Right lobe of liver (tissue), 6 donors: ENCODE data around the gene MRRF. TPM values are rescaled to one million over a fixed set of nuclear protein-coding genes. Genes with fewer than 3 reads are reported as not detected.
A peak's percentile ranks its signal among the peaks of the same experiment; 100 is the strongest.

Experiments
- ATAC-seq, 4 donors: fragments of 200-7000 bp; cut with Tn5 transposase; one replicate each; pipeline ENCODE4 v1.9.1; 2020; ENCODE audit warnings: mild to moderate bottlenecking in 4 of 4, moderate library complexity in 4 of 4
- DNase-seq, 3 donors: peaks; one replicate each; pipeline ENCODE4 v3.0.0-alpha.2; 2020
- H3K27ac ChIP-seq, 3 donors: fragments of 200-600 bp; one replicate each; pipeline ENCODE4 v1.8.0; 2022
- H3K27me3 ChIP-seq, 2 donors: fragments of 200-600 bp; one replicate each; pipeline ENCODE4 v1.8.0; 2022
- H3K36me3 ChIP-seq, 4 donors: fragments of 200-600 bp; sonication (generic) in 1 of 4; one replicate each; pipeline versions ENCODE4 v1.5.1 to v1.8.0; 2017 to 2022; ENCODE audit warnings: control low read depth in 1 of 4
- H3K4me1 ChIP-seq, 4 donors: fragments of 200-600 bp; sonication (generic) in 1 of 4; one replicate each; pipeline versions ENCODE4 v1.5.1 to v1.8.0; 2017 to 2022; ENCODE audit warnings: control low read depth in 1 of 4
- H3K4me3 ChIP-seq, 3 donors: fragments of 200-600 bp; one replicate each; pipeline ENCODE4 v1.8.0; 2022
- H3K9me3 ChIP-seq, 4 donors: fragments of 200-600 bp; sonication (generic) in 1 of 4; one replicate each; pipeline versions ENCODE4 v1.5.1 to v1.8.0; 2017 to 2022; ENCODE audit warnings: control low read depth in 1 of 4
- CTCF ChIP-seq, 4 donors: fragments of 200-600 bp in 3 of 4; fragments of 450-650 bp in 1 of 4; IDR thresholded peaks; one replicate each; pipeline versions ENCODE4 v1.5.1 to v1.8.0; 2016 to 2022; ENCODE audit warnings: antibody characterized with exemption in 4 of 4, mild to moderate bottlenecking in 2 of 4
- POLR2A ChIP-seq: fragments of 450-650 bp; IDR thresholded peaks from one replicate; pipeline ENCODE4 v1.6.1; 2017; ENCODE audit warnings: antibody characterized with exemption, mild to moderate bottlenecking
- WGBS: methylation state at CpG from one replicate; pipeline ENCODE4 v1.1.6; 2018; ENCODE audit warnings: low coverage, low lambda C conversion rate; ENCODE audit not compliant: insufficient coverage; ENCODE audit errors: missing lambda C conversion rate; 5-methylcytosine and 5-hydroxymethylcytosine counted together
- intact Hi-C, 2 donors: fragments of 100-400 bp; cut with DNase I; formaldehyde crosslinking; loops; one replicate each; pipeline versions ENCODE4 v1.11.2 to v1.14.1; 2022
- total RNA-seq, 6 experiments: library from RNA; depleted of rRNA in 2 of 6; stranded (reverse); fragments of >200 nt in 2 of 6; fragmentation: NEBNext Ultra II Directional in 3 of 6; extraction: Animal tissue kit (Norgen Biotek cat#: 25700) in 3 of 6; gene quantifications; one replicate each; pipeline versions ENCODE4 v1.1.0 to v1.2.4, GENCODE V29; 2016 to 2023
- donor health status: DM: no; HTN: yes; CAD: no.
- donor health status: DM: no; HTN: no; CAD: no.
- donor health status: DM: no; HTN: no; CAD: no.
- donor health status: DM: no; HTN: yes; CAD: no.
- donor health status: DM: no; HTN: yes; CAD: no.

Gene MRRF
- total RNA-seq, 6 experiments from 2014 or later, result 17.4 to 34.0 (median 22.6) TPM

- H3K4me1 ChIP-seq, result peaks cover 0 to 15% (median 0%) of the 10 kb centered on the region in 4 donors
- H3K9me3 ChIP-seq, result no peaks in the 10 kb centered on the region
- H3K27me3 ChIP-seq, result no peaks in the 10 kb centered on the region
- DNase-seq (no peak), ATAC-seq (no peak)
- intact Hi-C loops, result no loop called here
- WGBS, result 100% methylated on average over 1 of the region's 8 CpGs
- H3K4me3 ChIP-seq, result no peak overlapping the region
- no peak for TF ChIP-seq POLR2A
- no peak for TF ChIP-seq CTCF (IDR thresholded peaks at IDR 0.05)
- no peak overlapping the region for H3K27ac ChIP-seq
- no peaks in the 10 kb centered on the region for H3K36me3 ChIP-seq
These were observed 107.2 kb downstream of the MRRF start for GRCh38 chr9:122371846-122372245.

- TF ChIP-seq POLR2A, result no peak
- TF ChIP-seq CTCF (IDR thresholded peaks at IDR 0.05), result no peak
- H3K27ac ChIP-seq, result no peak overlapping the region
- ATAC-seq (peak in 1 of 4 donors; percentile 6), DNase-seq (no peak)
- 79% methylated on average over 10 of the region's 19 CpGs for WGBS
- intact Hi-C loops, result no loop called here
- H3K4me1 ChIP-seq, result peaks cover 0 to 15% (median 0%) of the 10 kb centered on the region in 4 donors
- no peaks in the 10 kb centered on the region for H3K36me3 ChIP-seq
- H3K4me3 ChIP-seq, result no peak overlapping the region
- H3K9me3 ChIP-seq, result no peaks in the 10 kb centered on the region
- H3K27me3 ChIP-seq, result no peaks in the 10 kb centered on the region
These were observed 108.5 kb downstream of the MRRF start for GRCh38 chr9:122372856-122373845.

GRCh38 chr9:122374885-122375420, 110.3 kb downstream of the MRRF start:
- TF ChIP-seq CTCF (IDR thresholded peaks at IDR 0.05) (no peak), POLR2A (no peak)
- Histone ChIP-seq H3K4me3 (no peak overlapping the region), H3K27me3 (no peaks in the 10 kb centered on the region), H3K27ac (no peak overlapping the region), H3K9me3 (no peaks in the 10 kb centered on the region), H3K36me3 (no peaks in the 10 kb centered on the region), H3K4me1 (peaks cover 0 to 15% (median 0%) of the 10 kb centered on the region in 4 donors)
- 28% methylated on average over 8 of the region's 14 CpGs for WGBS
- peak; percentile 29 to 43 (median 38) for ATAC-seq
- DNase-seq, result peak in 1 of 3 donors; percentile 50
- intact Hi-C loops, result no loop called here

- ATAC-seq (no peak), DNase-seq (peak in 1 of 3 donors; percentile 11)
- peaks cover 0 to 15% (median 0%) of the 10 kb centered on the region in 4 donors for H3K4me1 ChIP-seq
- no peaks in the 10 kb centered on the region for H3K9me3 ChIP-seq
- no peaks in the 10 kb centered on the region for H3K27me3 ChIP-seq
- H3K4me3 ChIP-seq, result no peak overlapping the region
- H3K27ac ChIP-seq, result no peak overlapping the region
- no CpG with 5 or more reads among the region's 1 CpG for WGBS
- TF ChIP-seq CTCF (IDR thresholded peaks at IDR 0.05) (no peak), POLR2A (no peak)
- no peaks in the 10 kb centered on the region for H3K36me3 ChIP-seq
- intact Hi-C loops, result no loop called here
These were observed 112.1 kb downstream of the MRRF start for GRCh38 chr9:122376796-122377195.
